ENCODE measurements around the gene TMEM156.

GRCh38 chr4:39056023-39056422 is 23.8 kb upstream of the TMEM156 start:
- no peak for TF ChIP-seq EGR1 (IDR thresholded peaks at IDR 0.05)
- no peak for TF ChIP-seq ZBTB7A (IDR thresholded peaks at IDR 0.05; ENCODE audit: low read depth)
- no peak for TF ChIP-seq REST (IDR thresholded peaks at IDR 0.05; ENCODE audit: low read depth)
- no peak for TF ChIP-seq FOXM1 (IDR thresholded peaks at IDR 0.05; ENCODE audit: borderline replicate concordance, low read depth)
- TF ChIP-seq TEAD4 (IDR thresholded peaks at IDR 0.05) = no peak
- TF ChIP-seq TCF12 (IDR thresholded peaks at IDR 0.05; ENCODE audit: low read depth) = no peak
- no peak for TF ChIP-seq RAD21 (IDR thresholded peaks at IDR 0.05; ENCODE audit: low read depth)
- no peak for TF ChIP-seq NFIC (IDR thresholded peaks at IDR 0.05)
- no peak for TF ChIP-seq CEBPB (IDR thresholded peaks at IDR 0.05)
- no peak for TF ChIP-seq EP300 (IDR thresholded peaks at IDR 0.05; ENCODE audit: borderline replicate concordance)
- no peak for TF ChIP-seq TAF1 (IDR thresholded peaks at IDR 0.05; ENCODE audit: low read depth)
